GF-D8 (cell line): ENCODE results near the gene FRMD4A.

Source experiments
- DNase-seq: peaks from one replicate; lab custom pipeline; 2025; lab: John Stamatoyannopoulos, UW

FRMD4A gene

DNA sequence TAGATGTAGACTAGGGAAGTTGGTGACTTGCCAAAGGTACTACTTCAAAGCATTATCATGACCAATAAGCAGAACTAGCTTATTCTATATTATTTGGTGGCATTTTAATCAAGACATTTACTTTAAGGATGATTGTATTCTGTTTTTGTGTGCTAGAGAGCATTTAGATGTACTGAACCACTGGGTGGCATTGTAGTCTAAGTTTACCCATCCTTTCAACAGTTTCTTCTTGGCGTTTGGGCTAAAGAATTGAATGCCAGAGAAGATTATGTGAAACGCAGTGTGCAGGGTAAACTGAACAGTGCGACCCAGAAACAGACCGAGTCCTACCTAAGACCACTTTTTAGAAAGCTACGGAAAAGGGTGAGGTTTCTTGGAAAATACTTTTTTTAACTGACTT, 717.2 kb downstream of the FRMD4A start:
- DNase-seq = no peak

DNA sequence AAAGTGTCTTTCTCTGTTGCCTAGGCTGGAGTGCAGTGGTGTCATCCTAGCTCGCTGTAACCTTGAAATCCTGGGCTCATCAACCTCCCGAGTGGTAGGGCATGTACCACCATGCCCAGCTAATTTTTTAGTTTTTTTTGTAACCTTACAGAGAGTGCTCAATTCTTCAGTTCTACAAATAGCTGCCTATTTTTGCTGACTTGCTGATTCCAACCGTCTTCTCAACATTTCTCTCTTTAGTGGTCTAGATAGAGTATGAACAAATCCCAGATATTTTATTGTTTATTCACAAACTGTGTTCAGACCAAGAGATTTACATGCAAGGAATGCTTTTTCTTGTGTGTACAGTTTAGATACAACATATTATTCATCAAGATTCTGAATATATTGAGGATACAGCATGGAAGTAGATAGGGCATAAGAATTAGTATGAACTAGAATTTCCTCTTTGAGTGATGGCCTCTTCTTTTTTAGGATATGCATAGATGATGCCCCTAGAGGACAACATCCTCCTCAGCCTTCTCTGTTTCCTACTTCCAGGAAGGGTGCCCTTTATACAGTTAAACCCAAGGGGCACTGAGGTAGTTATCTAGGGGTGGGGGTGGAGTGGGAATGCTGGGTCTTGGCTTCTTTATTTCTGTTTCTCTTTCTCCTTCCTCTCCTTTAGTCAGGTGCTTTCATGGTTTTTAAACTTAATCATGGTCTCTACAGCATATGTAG, 717.9 kb downstream of the FRMD4A start:
- DNase-seq = no peak

DNA sequence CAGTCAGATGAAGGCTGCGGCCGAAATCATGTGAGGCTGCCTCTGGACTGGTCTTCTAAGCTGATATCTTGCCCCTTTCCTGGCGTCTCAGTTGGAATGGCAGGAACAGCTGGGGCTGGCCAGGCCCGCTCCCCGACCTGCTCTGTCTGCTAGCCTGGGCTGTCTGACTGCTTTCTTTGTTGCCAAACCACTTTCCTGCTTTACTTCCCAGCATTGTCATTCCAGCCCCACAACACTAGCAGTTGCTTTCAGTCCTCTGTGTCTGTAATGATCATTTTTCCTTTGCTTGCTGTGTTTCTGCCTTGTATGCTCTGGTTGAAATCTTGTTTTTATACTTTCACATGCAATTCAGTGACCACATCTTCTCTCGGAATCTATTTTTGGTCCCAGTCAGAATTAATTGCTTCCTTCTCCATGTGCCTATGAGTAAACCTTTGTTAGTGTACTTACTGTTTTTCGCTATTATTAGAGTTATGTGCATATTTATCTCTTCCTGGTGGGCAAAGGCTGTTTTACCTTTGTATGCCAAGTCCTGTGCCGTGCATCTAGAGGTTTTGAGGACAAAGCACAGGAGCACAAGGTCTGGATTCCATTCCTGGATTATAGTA, 722.4 kb downstream of the FRMD4A start:
- no peak for DNase-seq

DNA sequence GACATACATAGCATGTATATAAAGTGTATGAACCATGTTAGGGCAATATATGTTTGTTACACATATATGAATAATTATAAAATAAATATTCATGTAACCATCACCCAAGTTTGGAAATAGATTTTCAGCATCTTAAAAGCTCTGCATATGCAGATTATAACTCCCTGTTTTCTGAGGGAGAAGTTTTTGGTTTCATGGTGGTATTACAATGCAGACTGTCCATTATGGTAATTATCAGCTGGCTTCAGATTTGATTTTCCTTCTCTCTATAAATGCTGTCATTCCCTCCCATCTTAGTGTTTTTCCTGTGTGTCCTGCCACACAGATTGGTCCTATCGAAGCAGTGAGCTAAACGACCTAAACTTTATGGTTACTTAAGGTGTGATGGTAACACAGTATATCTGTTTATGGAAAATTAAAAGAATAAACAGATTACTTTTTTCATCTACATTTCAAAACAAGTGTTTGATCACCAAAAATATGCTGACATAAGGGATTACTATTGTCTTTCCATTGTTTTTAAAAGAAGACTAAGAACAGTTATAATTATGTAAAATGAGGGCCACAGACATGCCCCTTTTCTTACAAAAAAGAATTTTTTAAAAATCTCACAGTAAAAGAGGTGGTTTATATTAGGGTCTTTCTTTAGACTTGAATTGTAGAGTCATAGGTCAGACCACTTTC, 726.2 kb downstream of the FRMD4A start:
- DNase-seq = no peak

DNA sequence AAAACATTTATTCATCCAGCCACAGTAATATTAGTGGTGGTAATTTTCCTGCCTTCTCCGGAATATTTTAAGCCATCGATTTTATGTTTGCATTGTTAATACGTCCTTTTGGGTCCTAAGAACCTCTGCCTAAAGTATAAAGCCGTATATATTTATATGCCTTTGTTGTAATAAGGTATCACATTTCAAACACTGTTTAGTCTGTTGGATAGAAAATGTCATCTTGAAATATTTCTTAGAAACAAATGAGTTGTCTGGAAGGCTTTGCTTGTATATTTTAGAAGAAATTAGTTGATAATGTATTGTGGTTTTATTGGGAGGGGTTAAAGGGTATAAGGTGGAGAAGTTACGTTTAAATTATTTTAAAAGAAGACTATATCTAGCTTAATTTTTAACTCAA, 732.8 kb downstream of the FRMD4A start:
- no peak for DNase-seq

DNA sequence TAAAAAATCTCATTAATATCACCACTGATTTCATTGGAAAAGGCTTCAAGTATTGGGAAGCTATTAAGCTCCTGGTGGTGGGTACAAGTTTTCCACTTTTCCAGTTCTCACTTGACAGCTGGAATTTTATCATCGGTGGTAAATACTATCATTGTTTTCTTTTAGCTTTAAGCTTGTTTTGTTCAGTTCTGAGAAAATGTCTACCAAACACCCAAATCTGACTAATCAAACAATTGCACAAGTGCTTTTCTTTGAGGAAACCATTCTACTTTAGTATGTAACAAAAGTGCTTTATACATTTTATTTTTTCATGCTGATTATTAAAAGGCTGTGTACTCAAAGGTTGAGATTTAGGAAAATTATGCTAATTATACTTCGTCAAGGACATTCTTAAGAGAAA, 736.1 kb downstream of the FRMD4A start:
- no peak for DNase-seq
